GM19467 (cell line): Measurements from ENCODE around the gene KMT2E.

Experiments
- ATAC-seq: cut with Tn5 transposase; IDR thresholded peaks from one replicate; pipeline ENCODE4 v1.9.1; 2021; ENCODE audit warnings: mild to moderate bottlenecking, moderate library complexity; ENCODE audit not compliant: unreplicated experiment

Gene KMT2E

GRCh38 chr7:105009667-105010503 lies 4.1 kb upstream of the KMT2E start:
- ATAC-seq = no peak

- ATAC-seq = no peak
Measured at GRCh38 chr7:105010504-105011130, 3.4 kb upstream of the KMT2E start.

GRCh38 chr7:105011141-105011830 lies 2.7 kb upstream of the KMT2E start:
- ATAC-seq = no peak

- no peak for ATAC-seq
Measured at GRCh38 chr7:105011831-105012502, 2.0 kb upstream of the KMT2E start.

- peak; percentile 70 for ATAC-seq
Measured at GRCh38 chr7:105012503-105013220, 1.3 kb upstream of the KMT2E start.

- ATAC-seq = peak; percentile 45
Measured at GRCh38 chr7:105013221-105013815, 687 bp upstream of the KMT2E start.

GRCh38 chr7:105014693-105015389 lies 836 bp downstream of the KMT2E start:
- no peak for ATAC-seq

GRCh38 chr7:105015390-105015965 lies 1.5 kb downstream of the KMT2E start:
- no peak for ATAC-seq

- ATAC-seq = no peak
Measured at GRCh38 chr7:105016068-105016708, 2.2 kb downstream of the KMT2E start.

GRCh38 chr7:105016709-105017656 lies 3.0 kb downstream of the KMT2E start:
- no peak for ATAC-seq

GRCh38 chr7:105017657-105018365 lies 3.8 kb downstream of the KMT2E start:
- ATAC-seq = no peak

GRCh38 chr7:105019269-105019668 lies 5.3 kb downstream of the KMT2E start:
- ATAC-seq = no peak

GRCh38 chr7:105020926-105021325 lies 6.9 kb downstream of the KMT2E start:
- no peak for ATAC-seq

GRCh38 chr7:105021352-105021751 lies 7.3 kb downstream of the KMT2E start:
- no peak for ATAC-seq

- ATAC-seq = no peak
Measured at GRCh38 chr7:105021967-105022366, 8.0 kb downstream of the KMT2E start.

- ATAC-seq = no peak
Measured at GRCh38 chr7:105022458-105022857, 8.5 kb downstream of the KMT2E start.

GRCh38 chr7:105024734-105025133 lies 10.7 kb downstream of the KMT2E start:
- ATAC-seq = no peak
